Measurements from ENCODE around the gene SLC25A45. TPM values are rescaled to one million over a fixed set of nuclear protein-coding genes. Genes with fewer than 3 reads are reported as not detected.

SLC25A45 gene
- total RNA-seq, 1 donor from 2014 or later = 5.3 TPM

DNA sequence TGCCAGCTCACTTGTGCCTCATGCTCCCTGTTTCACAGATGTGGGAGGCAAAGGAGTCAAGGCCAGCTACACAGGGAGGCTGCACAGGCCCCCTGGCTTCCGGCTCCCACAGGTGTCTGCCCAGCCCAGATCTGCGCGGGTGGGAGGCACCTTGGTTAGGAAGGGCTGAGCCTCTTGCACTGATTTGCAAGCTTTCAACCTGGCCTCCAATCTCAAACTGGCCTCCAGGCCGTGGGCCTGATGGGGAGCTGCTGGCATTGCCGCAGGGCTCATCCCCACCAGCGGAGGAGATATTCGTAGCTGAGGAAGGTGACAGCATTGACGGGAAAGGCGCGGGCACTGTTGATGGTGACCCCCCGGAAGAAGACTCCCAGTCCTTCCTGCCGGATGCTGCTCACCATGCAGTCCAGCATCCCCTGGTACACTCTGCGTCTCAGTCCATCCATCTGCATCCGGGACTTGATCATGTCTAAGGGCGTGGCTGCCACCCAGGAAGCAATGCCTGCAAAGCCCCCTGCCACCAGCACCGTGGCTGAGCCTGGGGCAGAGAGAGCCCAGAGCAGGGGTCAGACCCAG, 6.2 kb downstream of the SLC25A45 start:
- Mint-ChIP-seq H3K27me3 (no peaks in the 10 kb centered on the region), H3K9me3 (ENCODE audit: low read depth) (no peaks in the 10 kb centered on the region), H3K4me1 (ENCODE audit: low read depth) (peaks cover 21% of the 10 kb centered on the region), H3K36me3 (ENCODE audit: insufficient read depth) (no peaks in the 10 kb centered on the region), H3K4me3 (ENCODE audit: low read depth) (no peak overlapping the region), H3K27ac (no peak overlapping the region)
- TF ChIP-seq, protein P1, sequence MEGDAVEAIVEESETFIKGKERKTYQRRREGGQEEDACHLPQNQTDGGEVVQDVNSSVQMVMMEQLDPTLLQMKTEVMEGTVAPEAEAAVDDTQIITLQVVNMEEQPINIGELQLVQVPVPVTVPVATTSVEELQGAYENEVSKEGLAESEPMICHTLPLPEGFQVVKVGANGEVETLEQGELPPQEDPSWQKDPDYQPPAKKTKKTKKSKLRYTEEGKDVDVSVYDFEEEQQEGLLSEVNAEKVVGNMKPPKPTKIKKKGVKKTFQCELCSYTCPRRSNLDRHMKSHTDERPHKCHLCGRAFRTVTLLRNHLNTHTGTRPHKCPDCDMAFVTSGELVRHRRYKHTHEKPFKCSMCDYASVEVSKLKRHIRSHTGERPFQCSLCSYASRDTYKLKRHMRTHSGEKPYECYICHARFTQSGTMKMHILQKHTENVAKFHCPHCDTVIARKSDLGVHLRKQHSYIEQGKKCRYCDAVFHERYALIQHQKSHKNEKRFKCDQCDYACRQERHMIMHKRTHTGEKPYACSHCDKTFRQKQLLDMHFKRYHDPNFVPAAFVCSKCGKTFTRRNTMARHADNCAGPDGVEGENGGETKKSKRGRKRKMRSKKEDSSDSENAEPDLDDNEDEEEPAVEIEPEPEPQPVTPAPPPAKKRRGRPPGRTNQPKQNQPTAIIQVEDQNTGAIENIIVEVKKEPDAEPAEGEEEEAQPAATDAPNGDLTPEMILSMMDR (IDR thresholded peaks at IDR 0.05; ENCODE audit: unreplicated experiment) = no peak
- DNase-seq (ENCODE audit: low spot score, unreplicated experiment) = no peak

DNA sequence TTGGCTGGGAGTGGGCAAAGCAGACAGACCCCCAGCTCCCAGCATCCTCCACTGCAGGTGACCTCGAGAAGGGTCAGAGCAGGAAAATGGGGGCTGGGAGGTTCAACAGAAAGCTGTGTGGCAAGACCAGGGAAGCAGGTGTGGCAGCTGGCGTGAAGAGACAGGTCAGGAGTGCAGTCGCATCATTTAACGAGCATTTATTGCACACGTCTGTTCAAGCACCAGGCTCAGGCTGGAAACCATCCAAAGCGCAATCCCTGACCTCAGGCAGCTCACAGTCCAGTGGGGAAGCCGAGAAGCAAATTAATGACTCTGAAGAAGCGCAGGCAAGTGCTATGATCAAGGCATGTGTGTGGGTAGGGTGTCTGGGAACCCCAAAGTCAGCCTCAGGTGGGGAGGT, 7.4 kb downstream of the SLC25A45 start:
- no peaks in the 10 kb centered on the region for H3K36me3 Mint-ChIP-seq (ENCODE audit: insufficient read depth)
- no peak overlapping the region for H3K4me3 Mint-ChIP-seq (ENCODE audit: low read depth)
- H3K27ac Mint-ChIP-seq = peak overlapping the region; percentile 39
- TF ChIP-seq, protein P1 (IDR thresholded peaks at IDR 0.05; ENCODE audit: unreplicated experiment) = no peak
- no peak for DNase-seq (ENCODE audit: low spot score, unreplicated experiment)
- no peaks in the 10 kb centered on the region for H3K27me3 Mint-ChIP-seq
- H3K4me1 Mint-ChIP-seq (ENCODE audit: low read depth) = peaks cover 25% of the 10 kb centered on the region
- no peaks in the 10 kb centered on the region for H3K9me3 Mint-ChIP-seq (ENCODE audit: low read depth)

DNA sequence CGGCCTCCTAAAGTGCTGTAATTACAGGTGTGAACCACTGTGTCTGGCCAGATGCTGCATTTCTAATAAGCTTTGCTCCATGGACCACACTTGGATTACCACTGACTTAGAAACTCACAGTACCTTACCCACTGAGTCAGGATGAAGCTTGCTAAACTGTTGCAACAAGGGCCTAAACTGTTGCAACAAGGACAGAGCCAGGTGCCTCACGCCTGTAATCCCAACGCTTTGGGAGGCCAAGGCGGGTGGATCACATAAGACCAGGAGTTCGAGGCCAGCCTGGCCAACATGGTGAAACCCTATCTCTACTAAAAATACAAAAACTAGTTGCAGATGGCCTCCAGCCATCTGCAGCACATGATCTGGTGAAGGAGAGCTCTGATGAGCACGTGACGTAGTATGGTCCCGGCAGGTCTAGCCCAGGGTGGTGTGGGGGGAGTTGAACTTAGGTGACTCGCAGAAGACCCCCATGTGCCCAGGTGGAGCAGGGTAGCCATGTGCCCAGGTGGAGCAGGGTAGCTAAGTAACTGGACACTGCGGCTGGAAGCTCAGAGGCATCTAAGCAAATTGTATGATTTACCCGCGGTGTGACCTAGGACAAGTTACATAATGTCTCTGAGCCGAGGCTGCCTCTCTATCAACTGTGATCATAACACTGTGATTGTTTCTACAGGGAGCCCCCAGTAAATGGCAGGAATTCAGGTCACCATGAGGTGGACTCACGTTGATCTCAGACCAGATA, 8.4 kb downstream of the SLC25A45 start:
- H3K4me1 Mint-ChIP-seq (ENCODE audit: low read depth) = peaks cover 26% of the 10 kb centered on the region
- no peak overlapping the region for H3K27ac Mint-ChIP-seq
- no peak for DNase-seq (ENCODE audit: low spot score, unreplicated experiment)
- TF ChIP-seq, protein P1 (IDR thresholded peaks at IDR 0.05; ENCODE audit: unreplicated experiment) = no peak
- no peaks in the 10 kb centered on the region for H3K36me3 Mint-ChIP-seq (ENCODE audit: insufficient read depth)
- H3K4me3 Mint-ChIP-seq (ENCODE audit: low read depth) = no peak overlapping the region
- H3K27me3 Mint-ChIP-seq = no peaks in the 10 kb centered on the region
- no peaks in the 10 kb centered on the region for H3K9me3 Mint-ChIP-seq (ENCODE audit: low read depth)

DNA sequence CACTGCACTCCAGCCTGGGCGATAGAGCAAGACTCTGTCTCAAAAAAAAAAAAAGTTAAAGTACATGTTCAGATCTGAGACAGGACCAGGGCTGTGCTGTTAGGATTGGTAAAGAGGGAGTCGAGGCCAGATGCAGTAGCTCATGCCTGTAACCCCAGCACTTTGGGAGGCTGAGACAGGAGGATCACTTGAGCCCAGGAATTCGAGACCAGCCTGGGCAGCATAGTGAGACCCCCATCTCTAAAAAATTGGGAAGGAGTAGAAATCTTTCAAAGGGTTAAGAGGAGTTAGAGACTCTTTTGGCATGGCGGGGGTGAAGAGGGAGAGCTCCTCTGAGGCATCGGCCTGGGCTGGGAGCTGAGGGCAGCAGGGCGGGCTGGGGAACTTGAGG, 11.8 kb downstream of the SLC25A45 start:
- TF ChIP-seq, protein P1 (IDR thresholded peaks at IDR 0.05; ENCODE audit: unreplicated experiment) = no peak
- Mint-ChIP-seq H3K27ac (peak overlapping the region; percentile 94), H3K9me3 (ENCODE audit: low read depth) (no peaks in the 10 kb centered on the region), H3K4me3 (ENCODE audit: low read depth) (no peak overlapping the region), H3K36me3 (ENCODE audit: insufficient read depth) (no peaks in the 10 kb centered on the region), H3K4me1 (ENCODE audit: low read depth) (peaks cover 33% of the 10 kb centered on the region), H3K27me3 (no peaks in the 10 kb centered on the region)
- DNase-seq (ENCODE audit: low spot score, unreplicated experiment) = no peak

DNA sequence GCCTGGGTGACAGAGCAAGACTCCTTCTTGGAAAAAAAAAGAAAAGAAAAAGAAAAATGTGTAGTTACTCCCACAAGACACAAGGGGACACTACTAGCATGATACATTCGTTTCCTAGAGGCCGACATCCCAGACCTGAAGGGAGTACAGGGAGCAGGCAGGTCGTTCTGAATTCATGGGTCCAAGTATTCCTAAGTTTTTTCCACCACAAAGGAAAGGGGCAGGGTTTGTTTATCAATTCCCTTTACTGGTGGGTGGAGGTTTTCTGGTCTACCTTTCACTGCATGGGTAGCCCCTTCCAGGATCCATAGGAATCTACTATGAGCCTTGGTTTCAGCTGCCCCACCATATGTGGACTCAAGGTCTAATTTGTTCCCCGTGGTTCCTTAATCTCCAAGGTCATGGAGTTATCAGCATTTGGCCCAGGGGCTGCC, 16.1 kb downstream of the SLC25A45 start:
- H3K27ac Mint-ChIP-seq = peak overlapping the region; percentile 78
- H3K4me3 Mint-ChIP-seq (ENCODE audit: low read depth) = no peak overlapping the region
- no peaks in the 10 kb centered on the region for H3K27me3 Mint-ChIP-seq
- DNase-seq (ENCODE audit: low spot score, unreplicated experiment) = no peak
- TF ChIP-seq, protein P1 (IDR thresholded peaks at IDR 0.05; ENCODE audit: unreplicated experiment) = peak; percentile 75
- H3K4me1 Mint-ChIP-seq (ENCODE audit: low read depth) = peaks cover 26% of the 10 kb centered on the region
- no peaks in the 10 kb centered on the region for H3K36me3 Mint-ChIP-seq (ENCODE audit: insufficient read depth)
- H3K9me3 Mint-ChIP-seq (ENCODE audit: low read depth) = no peaks in the 10 kb centered on the region
